Renal cortical epithelial cell (primary cell): Measurements from ENCODE around the gene ATP2A1. TPM values are rescaled to one million over a fixed set of nuclear protein-coding genes. Genes with fewer than 3 reads are reported as not detected.
"Not testable (repeated sequence)": the region's sequence is repeated elsewhere in the genome, so short reads cannot be mapped to it uniquely, and the experiment has no call there.

Experiments used
- DNase-seq: peaks from one replicate; pipeline ENCODE4 v3.0.0-alpha.2; 2011; ENCODE audit warnings: low read depth
- total RNA-seq: library from RNA; depleted of rRNA; stranded (reverse); fragments of >200 nt; gene quantifications from 2 replicates; pipeline ENCODE4 v1.2.3, GENCODE V29; 2014

The ATP2A1 gene
- total RNA-seq, 1 donor from 2014 or later = 0.10 TPM

DNA sequence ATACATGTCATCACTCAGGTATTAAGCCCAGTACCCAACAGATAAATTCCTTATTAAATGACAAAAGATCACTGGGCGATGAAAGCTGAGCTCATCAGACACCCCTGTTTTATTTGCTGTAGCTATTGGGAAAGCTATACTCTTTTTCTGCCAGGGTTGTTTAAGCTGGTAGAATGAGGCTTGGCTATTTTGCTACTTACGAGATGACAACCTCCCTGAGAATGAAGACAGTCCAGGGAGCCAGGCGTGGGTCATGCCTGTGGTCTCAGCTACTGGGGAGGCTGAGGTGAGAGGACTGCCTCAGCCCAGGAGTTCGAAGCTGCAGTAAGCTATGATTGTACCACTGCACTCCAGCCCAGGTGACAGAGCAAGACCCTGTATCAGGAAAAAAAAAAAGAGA, 19.0 kb upstream of the ATP2A1 start:
- no peak for DNase-seq

DNA sequence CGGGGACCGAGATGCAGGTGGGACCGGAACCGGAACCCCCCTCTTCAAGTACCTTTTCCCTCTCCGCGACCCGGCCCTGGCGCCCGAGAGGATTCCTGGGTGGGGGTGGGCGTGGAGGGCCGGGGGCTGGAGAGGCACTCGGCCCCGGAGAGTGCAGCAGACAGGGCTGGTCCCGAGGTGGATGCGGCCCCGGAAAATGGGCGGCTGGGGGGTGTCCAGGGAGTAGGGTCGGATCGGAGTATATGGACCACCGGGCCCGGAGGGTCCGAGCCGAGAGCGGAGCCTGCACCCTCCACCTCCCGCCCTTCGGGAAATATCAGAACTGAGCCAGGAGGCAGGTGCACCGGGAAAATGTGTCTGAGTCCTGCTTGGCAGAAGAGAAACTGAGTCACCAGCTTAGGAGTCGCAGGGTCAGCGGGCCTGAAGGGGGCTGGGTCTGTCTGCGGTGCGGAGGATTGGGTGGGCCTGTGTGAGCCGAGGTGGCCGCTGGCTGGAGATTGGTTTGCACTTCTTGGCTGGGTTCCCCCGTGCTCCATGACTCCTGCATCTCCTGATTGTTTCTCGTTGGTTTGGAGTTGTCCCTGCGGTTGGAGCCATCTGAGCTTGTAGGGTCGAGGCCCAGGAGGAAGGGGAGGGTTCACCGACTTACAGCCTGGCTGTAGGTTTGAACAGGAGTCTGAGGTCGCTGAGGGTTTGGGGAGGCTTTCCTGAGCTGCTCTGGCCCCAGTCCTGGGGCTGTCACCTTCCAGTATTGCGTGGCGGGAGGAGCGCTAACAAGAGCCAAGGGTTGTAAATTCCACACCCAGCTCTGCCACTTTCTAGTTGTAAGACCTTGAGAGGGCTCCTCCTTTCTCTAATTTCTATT, 14.1 kb upstream of the ATP2A1 start:
- DNase-seq = peak; percentile 21

DNA sequence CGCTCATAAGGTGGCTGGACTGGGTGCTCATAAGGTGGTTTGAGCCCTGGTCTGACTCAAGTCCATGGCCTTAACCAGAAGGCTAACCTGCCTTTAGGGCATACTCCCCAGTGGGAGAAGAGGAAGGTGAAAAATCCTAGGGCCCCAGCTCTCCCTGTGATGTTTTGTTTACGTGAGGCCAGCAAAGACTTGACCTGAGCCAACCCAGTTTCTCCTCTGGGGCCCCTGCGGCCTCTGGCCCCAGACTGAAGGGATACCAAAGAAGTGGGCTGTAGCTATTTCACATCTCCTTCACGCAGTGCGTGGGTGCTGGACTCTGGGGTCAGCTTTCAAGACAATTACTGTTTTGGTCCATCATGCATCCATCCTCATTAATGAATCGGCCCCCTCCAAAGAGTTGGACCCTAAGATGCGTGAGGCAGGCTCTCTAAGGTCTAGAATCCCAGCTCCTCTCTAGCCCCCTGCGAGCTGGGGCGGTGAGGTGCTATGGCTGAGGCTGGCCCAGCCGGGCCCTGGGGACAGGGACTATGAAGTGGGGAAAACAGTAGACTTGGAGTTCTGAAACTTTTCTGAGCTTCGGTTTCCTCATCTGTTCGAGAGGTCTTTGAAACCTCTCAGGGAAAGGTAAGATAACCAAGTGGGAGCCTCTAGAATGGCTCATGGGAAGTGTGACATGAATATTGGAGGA, 13.1 kb upstream of the ATP2A1 start:
- DNase-seq = no peak

DNA sequence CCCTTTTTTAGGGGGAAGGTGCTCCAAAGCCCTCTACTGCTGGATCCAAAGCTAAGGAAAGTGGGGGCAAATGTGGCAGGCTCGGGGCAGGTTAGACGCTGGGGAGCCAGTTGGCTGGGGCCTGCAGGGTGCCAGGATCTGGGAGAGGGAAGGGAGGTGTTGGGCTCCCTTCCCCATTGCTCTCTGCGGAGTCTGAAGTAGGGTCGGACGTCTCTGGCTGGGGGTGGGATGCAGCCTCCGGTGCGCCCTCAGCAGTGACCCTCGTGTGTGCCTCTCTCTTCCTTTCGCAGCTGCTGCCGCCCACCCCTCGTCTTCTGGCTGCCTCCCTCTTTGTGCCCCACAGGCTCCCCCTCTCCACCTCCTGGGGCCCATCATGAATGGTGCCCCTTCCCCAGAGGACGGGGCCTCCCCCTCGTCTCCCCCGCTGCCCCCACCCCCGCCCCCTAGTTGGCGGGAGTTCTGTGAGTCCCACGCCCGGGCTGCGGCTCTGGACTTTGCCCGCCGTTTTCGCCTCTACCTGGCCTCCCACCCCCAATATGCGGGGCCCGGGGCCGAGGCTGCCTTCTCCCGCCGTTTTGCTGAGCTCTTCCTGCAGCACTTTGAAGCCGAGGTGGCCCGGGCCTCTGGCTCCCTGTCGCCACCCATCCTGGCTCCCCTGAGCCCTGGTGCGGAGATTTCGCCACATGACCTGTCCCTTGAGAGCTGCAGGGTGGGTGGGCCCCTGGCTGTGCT, 12.4 kb upstream of the ATP2A1 start:
- DNase-seq = no peak

DNA sequence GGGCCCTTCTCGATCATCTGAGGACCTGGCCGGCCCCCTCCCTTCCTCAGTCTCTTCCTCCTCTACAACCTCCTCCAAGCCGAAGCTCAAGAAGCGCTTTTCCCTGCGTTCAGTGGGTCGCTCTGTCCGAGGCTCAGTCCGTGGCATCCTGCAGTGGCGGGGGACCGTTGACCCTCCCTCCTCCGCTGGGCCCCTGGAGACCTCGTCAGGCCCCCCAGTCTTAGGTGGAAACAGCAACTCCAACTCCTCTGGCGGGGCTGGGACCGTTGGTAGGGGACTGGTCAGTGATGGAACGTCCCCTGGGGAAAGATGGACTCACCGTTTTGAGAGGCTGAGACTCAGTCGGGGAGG, 11.9 kb upstream of the ATP2A1 start:
- DNase-seq = no peak

DNA sequence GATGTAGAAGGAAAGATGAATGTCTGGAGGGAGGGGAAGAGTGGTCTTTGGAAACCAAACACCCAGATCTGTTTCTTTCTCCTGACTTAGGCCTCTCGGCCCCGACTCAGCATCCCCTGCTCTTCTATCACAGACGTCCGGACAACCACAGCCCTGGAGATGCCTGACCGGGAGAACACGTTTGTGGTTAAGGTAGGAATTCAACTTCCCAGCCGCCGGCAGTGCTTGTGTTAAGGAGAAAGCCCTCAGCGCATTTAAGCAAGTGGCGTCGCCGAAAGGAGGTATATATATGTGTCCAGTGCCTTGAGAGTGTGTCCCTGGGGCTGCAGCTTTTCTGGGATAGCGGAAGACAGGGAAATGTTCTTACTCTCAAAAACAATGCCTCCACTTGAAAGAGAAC, 11.0 kb upstream of the ATP2A1 start:
- no peak for DNase-seq

DNA sequence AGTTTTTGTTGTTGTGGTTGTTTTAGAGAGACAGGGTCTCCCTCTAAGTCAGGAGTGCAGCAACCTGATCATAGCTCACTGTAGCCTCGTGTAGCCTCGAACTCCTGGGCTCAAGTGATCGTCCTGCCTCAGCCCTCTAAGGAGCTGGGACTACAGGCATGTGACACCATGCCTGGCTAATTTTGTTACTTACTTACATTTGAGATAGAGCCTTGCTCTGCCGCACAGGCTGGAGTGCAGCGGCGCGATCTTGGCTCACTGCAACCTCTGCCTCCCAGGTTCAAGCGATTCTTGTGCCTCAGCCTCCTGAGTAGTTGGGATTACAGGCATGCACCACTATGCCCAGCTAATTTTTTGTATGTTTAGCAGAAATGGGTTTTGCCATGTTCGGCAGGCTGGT, 10.6 kb upstream of the ATP2A1 start:
- DNase-seq = not testable (repeated sequence)

DNA sequence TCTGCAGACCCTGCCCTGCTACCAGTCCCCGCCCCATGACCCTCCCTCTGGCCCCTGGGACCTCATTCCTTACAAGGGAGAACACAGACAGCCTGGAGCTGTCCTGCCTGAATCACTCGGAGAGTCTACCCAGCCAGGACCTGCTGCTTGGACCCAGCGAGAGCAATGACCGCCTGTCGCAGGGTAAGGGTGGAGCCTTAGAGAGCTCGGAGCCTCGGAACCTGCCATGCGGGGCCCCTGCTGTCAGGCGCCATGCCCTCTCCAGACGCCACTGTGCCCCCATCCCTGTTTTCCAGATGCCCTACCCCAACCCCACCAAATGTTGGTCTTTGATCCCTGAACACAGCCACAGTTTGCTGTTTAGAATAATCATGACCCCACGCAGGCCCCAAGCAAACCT, 9.1 kb upstream of the ATP2A1 start:
- no peak for DNase-seq

DNA sequence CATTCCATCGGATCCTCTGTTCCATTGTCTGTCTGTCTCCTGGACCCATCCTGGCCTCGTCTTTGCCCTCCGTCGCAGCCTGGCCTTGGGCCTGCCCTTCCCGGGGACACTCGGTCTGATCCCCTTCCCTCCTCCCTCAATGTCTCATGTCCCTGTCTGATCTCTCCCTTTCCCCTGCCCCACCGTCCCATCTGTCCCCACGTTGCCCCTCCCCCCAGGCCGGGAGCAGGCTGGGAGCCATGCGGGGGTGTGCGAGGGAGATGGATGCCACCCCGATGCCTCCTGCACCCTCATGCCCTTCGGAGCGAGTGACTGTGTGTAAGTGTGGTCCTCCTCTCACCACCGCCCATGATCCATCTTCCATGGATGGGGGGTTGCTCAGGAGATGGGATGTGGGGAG, 5.3 kb upstream of the ATP2A1 start:
- no peak for DNase-seq

DNA sequence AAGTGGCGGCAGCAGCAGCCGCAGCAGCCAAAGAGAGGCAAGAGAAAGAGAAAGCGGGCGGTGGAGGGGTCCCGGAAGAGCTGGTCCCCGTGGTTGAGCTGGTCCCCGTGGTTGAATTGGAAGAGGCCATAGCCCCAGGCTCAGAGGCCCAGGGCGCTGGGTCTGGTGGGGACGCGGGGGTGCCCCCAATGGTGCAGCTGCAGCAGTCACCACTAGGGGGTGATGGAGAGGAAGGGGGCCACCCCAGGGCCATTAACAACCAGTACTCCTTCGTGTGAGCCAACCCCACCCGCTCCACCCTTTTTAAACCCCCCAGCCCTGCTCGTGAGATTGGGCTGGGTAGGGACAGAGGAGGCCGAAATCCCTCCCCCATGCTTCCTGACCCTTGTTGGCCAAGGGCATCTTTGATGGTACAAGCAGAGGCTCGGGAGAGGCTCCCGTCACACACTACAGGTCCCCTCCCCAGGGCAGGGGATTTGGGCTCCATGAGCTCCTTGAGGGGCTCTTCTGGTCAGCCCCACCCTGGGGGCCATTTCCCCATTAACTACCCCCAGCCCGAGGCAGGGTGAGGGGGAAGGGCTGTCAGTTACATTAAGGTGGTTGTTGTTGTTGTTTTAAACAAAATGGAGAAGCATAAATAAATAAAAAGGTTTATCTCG, 4.6 kb upstream of the ATP2A1 start:
- DNase-seq = no peak

DNA sequence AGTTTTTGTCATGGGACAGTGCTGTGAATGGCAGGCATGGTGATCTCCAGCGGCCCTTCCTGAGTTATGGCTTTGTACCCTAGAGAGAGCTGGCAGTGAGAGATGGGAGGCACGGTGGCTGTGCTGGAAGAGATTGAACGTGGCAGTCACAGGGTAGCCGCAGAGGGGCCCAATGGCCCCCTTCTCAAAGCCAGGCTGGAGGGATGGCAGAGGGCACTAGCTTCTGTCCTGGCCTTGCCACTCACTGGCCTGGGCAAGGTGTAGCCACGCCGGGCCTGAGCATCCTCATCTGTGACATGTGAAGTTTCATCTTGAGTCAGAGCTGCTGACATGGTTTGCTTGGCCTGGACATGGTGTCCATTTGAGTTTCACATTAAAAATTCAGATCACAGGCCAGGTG, 3.9 kb upstream of the ATP2A1 start:
- DNase-seq = no peak

DNA sequence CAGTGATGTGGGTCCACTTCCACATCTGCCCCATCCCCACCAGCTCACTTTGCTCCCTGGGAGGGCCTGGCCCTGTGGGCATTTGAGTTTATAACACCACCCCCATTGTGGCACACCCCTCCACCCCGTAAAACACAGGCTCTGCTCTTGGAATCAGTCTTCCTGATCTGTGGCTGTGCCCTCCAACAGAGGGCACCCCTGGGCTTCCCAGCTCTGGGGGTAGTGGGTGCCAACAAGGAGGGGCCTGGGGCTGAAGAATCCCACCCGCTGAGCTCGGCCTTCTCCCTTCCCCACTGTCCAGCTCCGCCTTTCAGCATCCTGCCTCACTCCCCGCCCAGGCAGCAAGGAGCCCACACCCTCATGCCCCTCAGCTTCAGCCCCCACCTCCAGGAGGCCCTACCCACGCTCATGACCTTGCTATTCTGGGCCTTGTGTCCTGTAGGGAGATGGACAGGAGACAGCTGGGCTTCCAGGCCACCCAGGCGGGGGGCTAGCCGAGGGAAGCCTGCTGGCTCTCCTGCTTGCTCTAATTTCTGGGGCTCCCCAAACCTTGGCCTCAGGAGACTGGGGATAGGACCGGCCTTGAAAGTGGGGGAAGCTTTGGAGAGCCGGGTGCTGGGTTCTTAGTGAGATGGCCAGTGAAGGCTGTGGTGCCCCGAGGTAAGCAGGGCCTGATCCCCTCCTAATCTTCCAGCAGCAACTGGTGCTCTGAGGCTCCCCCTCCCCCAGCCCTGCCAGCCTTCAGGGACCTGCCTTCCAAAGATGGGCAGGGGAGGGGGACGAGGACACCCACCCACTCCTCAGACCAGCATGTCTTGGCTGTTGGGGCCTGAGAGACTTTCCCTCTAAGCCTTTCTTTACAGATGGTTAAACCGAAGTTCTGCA, 2.9 kb upstream of the ATP2A1 start:
- DNase-seq = no peak

DNA sequence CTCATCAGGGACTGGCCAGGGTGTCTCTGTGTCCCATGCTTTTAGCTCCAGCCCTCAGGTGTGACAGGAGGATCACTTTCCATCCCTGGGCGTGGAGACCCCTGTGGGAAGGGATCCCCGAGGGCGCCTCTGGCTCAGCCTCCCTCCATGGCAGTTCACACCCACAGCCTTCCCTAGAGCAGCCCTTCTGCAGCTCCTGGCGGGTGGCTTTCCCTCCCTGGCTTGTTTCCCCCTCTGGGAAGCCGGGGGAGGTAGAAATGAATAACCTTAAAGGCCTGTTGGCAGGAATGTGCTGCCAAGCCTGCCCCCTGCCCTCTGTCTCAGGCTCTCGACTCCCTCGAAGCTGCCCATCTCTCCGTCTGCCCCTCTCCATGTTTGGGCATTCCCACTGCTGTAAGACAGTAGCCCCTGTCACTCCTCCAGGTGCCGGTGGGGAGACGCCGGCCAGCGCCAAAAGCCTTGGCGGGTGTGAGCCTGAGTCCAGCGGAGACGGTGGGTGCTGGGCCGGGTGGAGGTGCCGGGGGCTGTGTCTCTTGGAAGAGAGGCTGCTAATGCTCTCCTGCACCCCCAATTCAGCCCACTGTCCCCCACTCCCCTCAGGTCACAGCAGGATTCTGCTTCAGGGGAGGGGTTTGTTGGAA, 2.1 kb upstream of the ATP2A1 start:
- DNase-seq = no peak

DNA sequence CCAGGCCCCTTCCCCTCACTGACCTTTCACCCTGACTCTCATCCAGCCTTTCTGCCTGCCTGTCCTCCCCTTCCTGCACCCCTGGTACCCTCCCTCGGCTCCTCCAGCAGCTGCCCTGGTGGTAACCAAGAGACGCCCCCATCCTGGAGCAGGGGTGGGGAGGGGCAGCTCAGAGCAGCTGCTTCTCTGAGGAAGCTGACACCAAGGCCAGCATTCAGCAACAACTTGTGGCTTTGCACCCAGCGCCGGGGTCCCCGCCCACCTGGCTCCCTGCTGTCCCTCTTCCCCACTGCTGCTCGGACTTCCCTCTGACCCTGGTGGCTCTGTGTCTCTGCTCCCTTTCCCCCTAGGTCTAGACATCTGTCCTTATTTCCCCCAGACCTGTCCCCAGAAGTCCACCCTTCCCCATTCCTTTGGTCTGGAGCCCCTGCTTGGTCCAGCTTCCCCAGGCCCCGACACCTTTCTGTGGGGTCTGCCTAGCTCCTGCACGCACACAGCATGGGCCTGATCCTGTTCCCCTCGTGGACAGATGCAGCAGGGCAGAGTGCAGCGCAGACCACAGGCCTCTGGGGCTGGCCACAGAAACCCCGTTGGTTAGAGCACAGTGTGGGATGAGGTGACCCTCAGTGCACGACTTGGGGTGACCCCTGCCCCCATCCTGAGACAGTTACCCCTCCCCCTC, 1.2 kb upstream of the ATP2A1 start:
- no peak for DNase-seq

DNA sequence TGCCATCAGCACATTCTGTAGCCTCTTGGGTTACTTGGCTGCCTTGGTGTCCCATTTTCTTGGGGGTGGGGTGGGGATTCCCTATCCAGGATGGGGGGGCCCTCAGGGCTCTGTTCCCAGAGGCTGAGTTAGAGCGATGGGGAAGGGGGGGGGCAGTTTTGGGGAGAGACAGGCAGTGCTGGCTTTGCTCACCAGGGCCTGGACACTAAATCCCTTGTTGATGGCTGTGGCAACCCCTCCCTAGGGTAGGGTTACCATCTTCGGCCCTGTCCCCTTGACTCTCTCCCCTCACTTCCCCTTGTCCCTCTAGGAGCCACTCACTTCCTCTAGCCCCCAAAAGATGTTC, 660 bp upstream of the ATP2A1 start:
- no peak for DNase-seq

DNA sequence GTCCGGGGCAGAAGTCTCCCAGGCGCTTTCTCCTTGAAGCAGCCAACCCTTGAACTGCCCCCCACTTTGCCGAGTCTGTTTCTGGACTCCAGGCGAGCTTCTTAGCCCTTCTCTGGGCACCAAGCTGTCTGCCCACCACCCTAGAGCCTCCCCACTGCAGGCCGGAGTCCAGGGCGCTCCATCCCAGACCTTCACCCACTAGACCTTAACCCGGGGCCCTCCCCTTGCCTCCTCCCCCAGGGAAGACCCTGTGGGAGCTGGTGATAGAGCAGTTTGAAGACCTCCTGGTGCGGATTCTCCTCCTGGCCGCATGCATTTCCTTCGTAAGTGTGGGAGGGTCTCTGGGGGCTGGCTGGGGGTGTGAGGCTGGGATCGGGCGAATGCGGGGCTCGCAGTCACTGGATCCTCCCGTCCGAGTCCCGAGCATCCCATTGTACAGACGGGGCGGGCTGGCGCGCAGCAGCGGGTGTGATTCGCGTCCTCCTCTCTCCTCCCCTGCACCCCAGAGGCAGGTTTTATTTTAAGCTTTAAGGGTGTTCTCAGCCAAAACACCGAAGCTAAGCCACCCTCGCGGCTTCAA, 1.1 kb downstream of the ATP2A1 start:
- DNase-seq = no peak

DNA sequence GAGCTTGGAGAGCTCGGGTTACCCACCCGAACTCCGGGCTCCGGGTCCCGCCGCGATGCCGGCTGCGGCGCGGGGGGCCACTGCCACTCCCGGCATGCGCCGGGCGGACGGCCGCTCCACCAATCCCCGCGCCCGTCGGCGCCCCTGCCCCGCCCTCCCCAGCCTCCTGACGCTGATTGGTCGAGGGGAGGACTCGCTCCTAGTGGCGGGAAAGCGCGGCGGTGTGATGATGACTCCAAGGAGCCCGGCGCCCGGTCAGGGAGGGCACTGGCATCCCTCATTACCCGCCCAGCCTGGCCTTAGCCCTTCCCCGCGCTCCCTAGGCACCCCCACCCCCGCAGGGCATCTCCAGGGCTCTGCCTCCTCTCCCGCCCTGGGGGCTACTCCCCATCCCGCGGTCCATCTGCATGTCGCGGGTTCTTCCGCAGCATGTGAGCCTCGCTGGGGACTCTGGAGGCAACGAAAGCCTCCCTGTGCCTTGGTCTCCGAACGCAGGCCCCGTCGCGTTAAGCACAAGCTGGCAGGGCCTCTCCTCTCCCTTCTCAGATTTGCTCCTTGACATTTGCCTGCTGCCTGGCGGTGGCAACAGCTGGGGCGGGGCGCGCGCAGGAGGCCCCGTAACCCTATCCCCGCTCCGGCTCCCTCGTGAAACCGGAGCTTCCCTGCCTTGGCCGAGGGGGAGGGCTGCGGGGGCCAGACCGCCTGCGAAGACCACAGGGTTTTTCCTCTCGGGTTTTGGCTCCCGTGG, 1.7 kb downstream of the ATP2A1 start:
- peak; percentile 59 for DNase-seq

DNA sequence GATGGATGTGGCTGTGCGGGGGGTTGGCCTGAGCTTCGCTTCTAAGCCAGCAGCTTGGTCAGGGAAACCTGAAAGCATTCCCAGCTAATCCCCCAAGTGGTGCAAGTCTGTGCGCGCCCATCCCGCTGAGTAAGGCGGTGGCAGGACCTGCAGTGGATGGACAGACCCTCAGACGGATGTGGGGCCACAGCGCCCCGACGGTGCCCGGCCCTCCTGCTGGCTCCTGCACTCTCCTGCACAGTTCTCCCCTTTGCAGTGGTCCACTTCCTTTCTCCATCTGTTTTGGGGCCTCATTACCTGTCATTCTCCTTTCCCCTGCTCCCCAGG, 2.3 kb downstream of the ATP2A1 start:
- no peak for DNase-seq

DNA sequence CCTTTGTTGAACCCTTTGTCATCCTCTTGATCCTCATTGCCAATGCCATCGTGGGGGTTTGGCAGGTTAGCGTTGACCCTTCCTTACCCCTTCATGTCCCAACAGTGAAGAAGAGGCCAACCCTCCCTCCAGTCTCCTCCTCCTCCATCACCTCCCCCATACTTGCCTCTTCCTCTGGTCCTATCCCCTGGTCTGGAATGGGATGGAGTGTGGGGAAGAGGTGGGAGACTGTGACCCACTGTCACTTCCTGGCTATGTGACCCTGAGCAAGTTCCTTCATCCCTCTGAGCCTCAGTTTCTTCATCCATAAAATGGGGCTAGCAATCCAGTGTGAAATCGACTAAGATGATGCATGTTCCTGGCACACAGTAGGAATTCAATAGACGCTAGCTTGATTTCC, 2.7 kb downstream of the ATP2A1 start:
- no peak for DNase-seq
